Activated CD8-positive, alpha-beta memory T cell treated with anti-CD3 and anti-CD28 coated beads, Interleukin-2, amount 50 U/mL, for 4 hours (primary cell): Measurements from ENCODE around the gene NUDT13.
"Not testable (repeated sequence)": the region's sequence is repeated elsewhere in the genome, so short reads cannot be mapped to it uniquely, and the experiment has no call there.

Source experiments
- DNase-seq: peaks from one replicate; pipeline ENCODE4 v3.0.0-alpha.2; 2020

The NUDT13 gene

DNA sequence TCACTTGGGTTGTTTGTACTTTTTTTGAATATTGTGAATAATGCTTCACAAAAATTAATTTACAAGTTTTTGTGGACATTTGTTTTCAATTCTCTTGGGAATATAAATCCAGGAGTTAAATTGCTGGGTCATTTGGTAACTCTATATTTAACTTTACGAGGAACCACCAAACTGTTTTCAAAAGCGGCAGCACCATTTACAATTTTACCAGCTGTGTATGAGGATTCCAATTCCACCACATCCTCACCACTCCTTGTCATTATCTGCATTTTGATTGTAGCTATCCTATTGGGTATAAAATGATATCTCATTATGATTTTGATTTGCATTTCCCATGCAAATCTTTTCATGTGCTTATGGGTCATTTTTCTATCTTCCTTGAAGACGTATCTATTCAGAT, 4.0 kb upstream of the NUDT13 start:
- DNase-seq: no peak

DNA sequence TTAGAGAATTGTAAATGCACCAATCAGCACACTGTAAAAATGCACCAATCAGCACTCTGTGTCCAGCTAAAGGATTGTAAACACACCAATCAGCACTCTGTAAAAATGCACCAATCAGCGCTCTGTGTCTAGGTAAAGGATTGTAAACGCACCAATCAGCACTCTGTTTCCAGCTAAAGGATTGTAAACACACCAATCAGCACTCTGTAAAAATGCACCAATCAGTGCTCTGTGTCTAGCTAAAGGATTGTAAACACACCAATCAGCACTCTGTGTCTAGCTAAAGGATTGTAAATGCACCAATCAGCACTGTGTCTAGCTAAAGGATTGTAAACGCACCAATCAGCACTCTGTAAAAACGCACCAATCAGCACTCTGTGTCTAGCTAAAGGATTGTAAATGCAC, 1.0 kb upstream of the NUDT13 start:
- not testable (repeated sequence) for DNase-seq

DNA sequence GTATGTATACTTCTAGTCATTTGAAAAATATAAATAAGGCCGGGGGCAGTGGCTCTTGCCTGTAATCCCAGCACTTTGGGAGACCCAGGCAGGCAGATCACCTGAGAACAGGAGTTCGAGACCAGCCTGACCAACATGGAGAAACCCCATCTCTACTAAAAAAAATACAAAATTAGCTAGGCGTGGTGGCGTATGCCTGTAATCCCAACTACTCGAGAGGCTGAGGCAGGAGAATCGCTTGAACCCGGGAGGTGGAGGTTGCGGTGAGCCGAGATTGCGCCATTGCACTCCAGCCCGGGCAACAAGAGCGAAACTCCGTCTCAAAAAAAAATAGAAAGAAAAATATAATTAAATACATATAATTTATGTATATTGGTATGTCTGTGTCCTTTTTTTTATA, 1.8 kb downstream of the NUDT13 start:
- DNase-seq: not testable (repeated sequence)

GRCh38 chr10:73113551-73113950, 3.3 kb downstream of the NUDT13 start:
- no peak for DNase-seq

DNA sequence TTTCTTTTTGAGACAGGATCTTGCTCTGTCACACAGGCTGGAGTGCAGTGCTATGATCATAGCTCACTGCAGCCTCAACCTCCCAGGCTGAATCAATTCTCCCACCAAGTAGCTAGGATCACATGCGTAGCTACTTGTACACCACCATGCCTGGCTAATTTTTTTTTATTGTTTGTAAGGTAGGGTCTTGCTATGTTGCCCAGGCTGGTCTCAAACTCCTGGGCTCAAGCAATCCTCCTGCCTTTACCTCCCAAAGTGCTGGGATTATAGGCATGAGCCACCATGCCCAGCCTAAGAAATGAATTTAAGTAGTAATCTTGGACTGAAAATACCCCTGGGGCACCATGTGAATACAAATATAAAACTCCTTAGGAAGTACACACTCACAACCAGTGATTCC, 5.8 kb downstream of the NUDT13 start:
- no peak for DNase-seq

GRCh38 chr10:73117976-73118743, 7.9 kb downstream of the NUDT13 start:
- no peak for DNase-seq

GRCh38 chr10:73119457-73119856, 9.2 kb downstream of the NUDT13 start:
- DNase-seq: no peak

GRCh38 chr10:73119952-73120351, 9.7 kb downstream of the NUDT13 start:
- DNase-seq: no peak

DNA sequence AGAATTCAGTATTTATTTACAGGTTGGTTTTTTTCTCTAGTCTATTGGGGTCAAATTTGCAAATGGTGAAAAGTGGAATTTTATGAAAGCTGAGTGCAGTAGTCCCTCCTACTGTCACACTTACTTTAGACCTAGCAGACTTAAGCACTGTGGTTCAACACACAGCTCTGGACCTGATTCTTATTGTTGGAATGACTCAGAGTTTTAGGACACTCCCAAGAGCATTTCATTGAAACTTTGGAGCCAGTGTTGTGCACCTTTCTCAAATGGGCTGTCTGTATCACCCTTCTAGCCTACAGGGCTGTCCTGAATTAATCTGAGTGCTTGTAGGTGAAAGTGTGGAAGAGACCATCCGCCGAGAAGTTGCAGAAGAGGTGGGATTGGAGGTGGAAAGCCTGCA, 16.1 kb downstream of the NUDT13 start:
- no peak for DNase-seq

- DNase-seq: no peak
These were observed 21.0 kb downstream of the NUDT13 start for GRCh38 chr10:73131301-73131700.

GRCh38 chr10:73131913-73132686, 21.8 kb downstream of the NUDT13 start:
- DNase-seq: no peak

DNA sequence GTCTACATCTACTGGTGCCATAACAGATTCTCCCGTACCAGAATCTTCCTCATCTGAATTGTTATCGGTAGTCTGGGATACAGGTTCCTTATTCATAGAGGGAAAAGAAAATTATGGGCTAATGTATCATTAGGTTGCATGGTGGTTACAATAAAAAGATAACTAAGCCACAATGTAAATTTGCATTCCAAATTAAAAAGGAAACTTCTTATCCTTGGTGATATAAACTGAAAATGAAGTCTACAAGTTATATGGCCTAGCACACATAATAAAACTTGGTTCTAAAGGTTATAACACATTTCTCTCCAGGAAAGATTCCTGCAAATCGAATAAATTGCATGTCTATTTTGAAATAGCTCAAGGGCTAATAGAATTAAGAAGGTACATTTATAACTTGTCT, 24.5 kb downstream of the NUDT13 start:
- no peak for DNase-seq

DNA sequence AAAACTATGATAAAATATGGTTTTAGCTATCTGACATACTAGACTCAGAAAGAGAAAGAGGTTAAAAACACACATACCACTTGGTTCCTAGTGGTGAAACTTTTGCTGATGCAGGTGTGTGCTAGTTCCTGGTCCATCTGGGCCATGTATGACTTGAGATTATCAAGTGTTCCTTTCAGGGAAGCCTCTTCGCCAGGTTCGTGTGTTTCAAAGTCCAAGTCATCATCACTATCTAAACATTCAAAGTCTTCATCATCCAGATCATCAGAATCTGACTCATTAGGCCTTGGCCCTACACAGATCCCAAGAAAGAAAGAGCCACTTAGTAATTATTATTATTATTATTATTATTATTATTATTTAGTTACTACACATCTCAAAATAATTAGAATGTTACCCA, 26.4 kb downstream of the NUDT13 start:
- no peak for DNase-seq

DNA sequence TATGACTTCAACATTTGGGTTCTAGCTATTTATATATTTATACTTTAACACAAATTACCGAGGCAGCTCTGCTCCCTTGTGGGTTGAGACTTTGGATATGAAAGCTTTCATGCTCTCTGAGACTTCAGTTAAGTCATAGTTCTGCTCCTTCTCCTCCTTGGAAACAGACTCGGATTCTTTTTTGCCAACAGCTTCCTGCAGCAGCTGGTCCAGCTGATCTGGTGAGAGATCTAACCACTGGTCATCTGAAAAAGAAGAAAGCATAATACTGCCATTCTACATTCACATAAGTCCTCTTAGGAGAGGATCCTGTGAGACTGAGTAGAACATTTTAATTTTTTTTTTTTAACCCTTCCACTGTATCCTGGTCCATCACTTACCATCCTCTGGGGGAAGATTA, 29.0 kb downstream of the NUDT13 start:
- DNase-seq: no peak

GRCh38 chr10:73141603-73142002, 31.3 kb downstream of the NUDT13 start:
- DNase-seq: no peak

GRCh38 chr10:73150633-73151413, 40.6 kb downstream of the NUDT13 start:
- not testable (repeated sequence) for DNase-seq

- DNase-seq: no peak
These were observed 41.8 kb downstream of the NUDT13 start for GRCh38 chr10:73152009-73152408.

- no peak for DNase-seq
These were observed 45.8 kb downstream of the NUDT13 start for GRCh38 chr10:73156054-73156453.

DNA sequence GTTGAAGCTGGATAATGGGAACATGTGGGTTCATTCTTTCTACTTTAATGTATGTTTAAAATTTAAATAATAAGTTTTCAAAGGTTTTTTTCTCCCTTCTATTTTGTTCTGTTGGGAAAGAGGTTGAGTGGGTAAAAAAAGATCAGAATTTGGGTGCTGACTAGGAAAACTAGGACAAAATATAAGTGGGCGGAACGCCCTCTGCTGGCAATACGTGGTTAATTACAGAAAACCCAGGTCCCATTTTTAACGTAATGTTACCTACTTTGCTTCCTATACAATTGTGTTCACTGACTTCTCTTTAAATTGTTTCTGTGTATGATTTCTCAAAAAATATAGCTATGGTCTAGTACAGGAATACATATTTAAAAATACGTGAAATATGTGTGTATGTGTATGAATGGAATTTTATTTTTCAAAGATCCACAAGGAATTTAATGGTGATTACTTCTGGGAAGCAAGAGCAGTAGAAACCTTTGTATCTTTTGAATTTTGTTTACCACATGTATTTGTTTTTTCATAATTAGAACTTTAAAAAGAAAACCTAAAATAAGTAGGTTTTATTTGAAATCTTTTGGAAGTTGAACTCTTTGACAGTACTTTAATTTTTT, 48.9 kb downstream of the NUDT13 start:
- peak; percentile 63 for DNase-seq

DNA sequence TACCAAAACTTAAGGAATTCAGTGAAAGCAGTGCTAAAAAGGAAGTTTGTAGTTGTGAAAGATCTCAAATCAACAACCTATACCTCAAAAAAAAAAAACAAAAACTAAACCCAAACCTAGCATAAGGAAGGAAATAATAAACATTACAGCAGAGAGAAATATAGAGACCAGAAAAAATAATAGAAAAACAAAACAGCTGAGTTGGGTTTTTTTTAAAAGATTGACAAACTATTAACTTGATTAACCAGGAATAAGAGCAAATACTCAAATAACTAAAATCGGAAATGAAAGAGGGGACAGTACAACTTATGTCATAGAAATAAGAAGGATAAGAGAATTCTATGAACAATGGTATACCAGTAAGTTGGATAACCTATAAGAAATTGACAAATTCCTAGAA, 50.8 kb downstream of the NUDT13 start:
- DNase-seq: no peak

GRCh38 chr10:73161662-73162061, 51.4 kb downstream of the NUDT13 start:
- DNase-seq: no peak

GRCh38 chr10:73163096-73163495, 52.8 kb downstream of the NUDT13 start:
- no peak for DNase-seq

- DNase-seq: no peak
These were observed 56.7 kb downstream of the NUDT13 start for GRCh38 chr10:73166972-73167371.
